Measurements from ENCODE around the gene AKR1C4. TPM values are rescaled to one million over a fixed set of nuclear protein-coding genes. Genes with fewer than 3 reads are reported as not detected.

The AKR1C4 gene
- total RNA-seq, 1 experiment from 2014 or later: 0.40 TPM

DNA sequence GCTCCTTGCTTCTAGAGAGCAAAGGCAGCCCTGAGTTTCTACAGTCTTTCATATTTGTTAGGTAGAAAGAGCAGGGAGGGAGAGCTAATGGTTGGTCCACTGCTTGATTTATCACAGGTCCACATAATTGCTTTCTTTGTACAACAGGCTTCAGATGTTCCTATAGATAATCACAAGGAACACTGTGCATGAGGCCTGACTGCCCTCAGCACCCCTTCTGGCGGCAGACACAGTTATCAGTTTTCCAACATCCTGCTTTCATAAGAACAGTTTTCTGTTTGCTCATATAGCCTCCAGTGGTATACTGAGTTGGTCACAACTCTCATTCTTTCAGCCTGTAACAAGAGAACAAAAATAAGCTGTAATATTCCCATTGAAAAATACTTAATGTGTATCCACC is 69.7 kb downstream of the AKR1C4 start:
- Mint-ChIP-seq H3K4me1 (ENCODE audit: low read depth, unreplicated experiment) (peaks cover 25% of the 10 kb centered on the region), H3K4me3 (ENCODE audit: low read depth, unreplicated experiment) (no peak overlapping the region), H3K27me3 (ENCODE audit: unreplicated experiment) (no peaks in the 10 kb centered on the region), H3K27ac (ENCODE audit: unreplicated experiment) (no peak overlapping the region), H3K9me3 (ENCODE audit: low read depth, unreplicated experiment) (no peaks in the 10 kb centered on the region), H3K36me3 (ENCODE audit: insufficient read depth, unreplicated experiment) (no peaks in the 10 kb centered on the region)
- TF ChIP-seq, protein P1, sequence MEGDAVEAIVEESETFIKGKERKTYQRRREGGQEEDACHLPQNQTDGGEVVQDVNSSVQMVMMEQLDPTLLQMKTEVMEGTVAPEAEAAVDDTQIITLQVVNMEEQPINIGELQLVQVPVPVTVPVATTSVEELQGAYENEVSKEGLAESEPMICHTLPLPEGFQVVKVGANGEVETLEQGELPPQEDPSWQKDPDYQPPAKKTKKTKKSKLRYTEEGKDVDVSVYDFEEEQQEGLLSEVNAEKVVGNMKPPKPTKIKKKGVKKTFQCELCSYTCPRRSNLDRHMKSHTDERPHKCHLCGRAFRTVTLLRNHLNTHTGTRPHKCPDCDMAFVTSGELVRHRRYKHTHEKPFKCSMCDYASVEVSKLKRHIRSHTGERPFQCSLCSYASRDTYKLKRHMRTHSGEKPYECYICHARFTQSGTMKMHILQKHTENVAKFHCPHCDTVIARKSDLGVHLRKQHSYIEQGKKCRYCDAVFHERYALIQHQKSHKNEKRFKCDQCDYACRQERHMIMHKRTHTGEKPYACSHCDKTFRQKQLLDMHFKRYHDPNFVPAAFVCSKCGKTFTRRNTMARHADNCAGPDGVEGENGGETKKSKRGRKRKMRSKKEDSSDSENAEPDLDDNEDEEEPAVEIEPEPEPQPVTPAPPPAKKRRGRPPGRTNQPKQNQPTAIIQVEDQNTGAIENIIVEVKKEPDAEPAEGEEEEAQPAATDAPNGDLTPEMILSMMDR (IDR thresholded peaks at IDR 0.05; ENCODE audit: unreplicated experiment): no peak
- DNase-seq: no peak
- no TSS peak for BruUV-seq (replicated peaks)
- intact Hi-C loops (cut with micrococcal nuclease; ENCODE audit: unreplicated experiment): no loop called here
- CTCF ChIA-PET: no interaction called here

GRCh38 chr10:5266804-5267203 is 70.2 kb downstream of the AKR1C4 start:
- TF ChIP-seq, protein P1 (IDR thresholded peaks at IDR 0.05; ENCODE audit: unreplicated experiment): no peak
- peaks cover 24% of the 10 kb centered on the region for H3K4me1 Mint-ChIP-seq (ENCODE audit: low read depth, unreplicated experiment)
- intact Hi-C loops (cut with micrococcal nuclease; ENCODE audit: unreplicated experiment): no loop called here
- no peaks in the 10 kb centered on the region for H3K36me3 Mint-ChIP-seq (ENCODE audit: insufficient read depth, unreplicated experiment)
- H3K9me3 Mint-ChIP-seq (ENCODE audit: low read depth, unreplicated experiment): no peaks in the 10 kb centered on the region
- H3K27ac Mint-ChIP-seq (ENCODE audit: unreplicated experiment): no peak overlapping the region
- H3K4me3 Mint-ChIP-seq (ENCODE audit: low read depth, unreplicated experiment): no peak overlapping the region
- no TSS peak for BruUV-seq (replicated peaks)
- no peaks in the 10 kb centered on the region for H3K27me3 Mint-ChIP-seq (ENCODE audit: unreplicated experiment)
- CTCF ChIA-PET: no interaction called here
- no peak for DNase-seq

GRCh38 chr10:5268234-5268633 is 71.6 kb downstream of the AKR1C4 start:
- Mint-ChIP-seq H3K9me3 (ENCODE audit: low read depth, unreplicated experiment) (no peaks in the 10 kb centered on the region), H3K4me1 (ENCODE audit: low read depth, unreplicated experiment) (peaks cover 22% of the 10 kb centered on the region), H3K4me3 (ENCODE audit: low read depth, unreplicated experiment) (no peak overlapping the region), H3K27ac (ENCODE audit: unreplicated experiment) (no peak overlapping the region), H3K27me3 (ENCODE audit: unreplicated experiment) (no peaks in the 10 kb centered on the region), H3K36me3 (ENCODE audit: insufficient read depth, unreplicated experiment) (no peaks in the 10 kb centered on the region)
- CTCF ChIA-PET: no interaction called here
- TF ChIP-seq, protein P1 (IDR thresholded peaks at IDR 0.05; ENCODE audit: unreplicated experiment): no peak
- DNase-seq: no peak
- intact Hi-C loops (cut with micrococcal nuclease; ENCODE audit: unreplicated experiment): no loop called here
- BruUV-seq (replicated peaks): no TSS peak

Other genes starting within 250 kb of the AKR1C4 start
- 10.2 and 17.3 TPM in 2 replicates for gene AKR1C1, start 233.4 kb upstream of the AKR1C4 start, total RNA-seq (2022)
- gene AKR1C2, start 193.0 kb upstream of the AKR1C4 start, total RNA-seq (2022): 10.6 and 13.2 TPM in 2 replicates
- 177 and 181 TPM in 2 replicates for gene AKR1C3, start 102.4 kb upstream of the AKR1C4 start, total RNA-seq (2022)
- not detected in 2 replicates for gene AKR1C8, start 11.7 kb upstream of the AKR1C4 start, total RNA-seq (2022)
- not detected in 2 replicates for gene UCN3, start 168.1 kb downstream of the AKR1C4 start, total RNA-seq (2022)
- gene TUBAL3, start 208.0 kb downstream of the AKR1C4 start, total RNA-seq (2022): not detected in 2 replicates
- 147 and 154 TPM in 2 replicates for gene NET1, start 215.7 kb downstream of the AKR1C4 start, total RNA-seq (2022)